Measurements from ENCODE around the gene SLF2. TPM values are rescaled to one million over a fixed set of nuclear protein-coding genes. Genes with fewer than 3 reads are reported as not detected.

The SLF2 gene
- total RNA-seq, 2 donors from 2014 or later = 11.5 to 12.3 TPM

GRCh38 chr10:101012525-101013364, 100.0 kb downstream of the SLF2 start:
- Histone ChIP-seq H3K36me3 (no peaks in the 10 kb centered on the region), H3K27ac (peak overlapping the region; percentile 46 to 55), H3K27me3 (no peaks in the 10 kb centered on the region), H3K4me1 (peaks cover 0 to 37% of the 10 kb centered on the region in 2 donors), H3K4me3 (no peak overlapping the region), H3K9me3 (no peaks in the 10 kb centered on the region)
- TF ChIP-seq CTCF (IDR thresholded peaks at IDR 0.05) = peak; percentile 94 to 95
- DNase-seq (ENCODE audit: low spot score) = peak; percentile 92

GRCh38 chr10:101013365-101013825, 100.6 kb downstream of the SLF2 start:
- H3K27ac ChIP-seq = peak overlapping the region; percentile 40 to 55
- DNase-seq (ENCODE audit: low spot score) = no peak
- H3K27me3 ChIP-seq = no peaks in the 10 kb centered on the region
- peaks cover 0 to 31% of the 10 kb centered on the region in 2 donors for H3K4me1 ChIP-seq
- no peaks in the 10 kb centered on the region for H3K9me3 ChIP-seq
- H3K4me3 ChIP-seq = no peak overlapping the region
- no peaks in the 10 kb centered on the region for H3K36me3 ChIP-seq
- no peak for TF ChIP-seq CTCF (IDR thresholded peaks at IDR 0.05)

- peak; percentile 78 to 93 for TF ChIP-seq CTCF (IDR thresholded peaks at IDR 0.05)
- peak; percentile 87 for DNase-seq (ENCODE audit: low spot score)
- Histone ChIP-seq H3K4me1 (peaks cover 0 to 32% of the 10 kb centered on the region in 2 donors), H3K4me3 (no peak overlapping the region), H3K27ac (no peak overlapping the region), H3K27me3 (no peaks in the 10 kb centered on the region), H3K36me3 (no peaks in the 10 kb centered on the region), H3K9me3 (no peaks in the 10 kb centered on the region)
These were observed 101.6 kb downstream of the SLF2 start for GRCh38 chr10:101014230-101014884.

MicroRNAs within 50 kb of the gene (microRNA counts, 767-probe panel; counts per million panel counts)
- microRNA hsa-miR-608 = 0 to 31.0 counts per million in 2 donors

Small RNA genes lying within 50 kb of the gene (microRNA-seq; reads per million reads assigned to microRNA genes)
- 0 reads per million in 2 donors for gene MIR608 (ENCODE audit: borderline number of aligned reads in 2 of 2, borderline replicate concordance in 1 of 2)

Other genes with a start within 250 kb of the SLF2 start
- gene PAX2, start 167.4 kb upstream of the SLF2 start, total RNA-seq = not detected
- gene SEMA4G, start 56.5 kb downstream of the SLF2 start, total RNA-seq = 1 to 10 TPM; 3.4 to 4.0 TPM
- 10 to 100 TPM; 60.1 to 88.4 TPM for gene MRPL43, start 74.5 kb downstream of the SLF2 start, total RNA-seq
- gene TWNK, start 74.6 kb downstream of the SLF2 start, total RNA-seq = 1 to 10 TPM; 5.5 to 7.1 TPM
- gene LZTS2, start 86.8 kb downstream of the SLF2 start, total RNA-seq = 10 to 100 TPM; 40.0 to 71.0 TPM
- gene PDZD7, start 118.2 kb downstream of the SLF2 start, total RNA-seq = 1 to 10 TPM in 1 of 2 donors, under 1 TPM in 1; 0.59 to 1.3 TPM
- gene SFXN3, start 118.3 kb downstream of the SLF2 start, total RNA-seq = 10 to 100 TPM; 16.4 to 42.9 TPM
- 1 to 10 TPM; 7.0 to 7.5 TPM for gene KAZALD1, start 149.0 kb downstream of the SLF2 start, total RNA-seq
- gene TLX1, start 218.3 kb downstream of the SLF2 start, total RNA-seq = not detected